Small intestine (tissue), 16 donors: ENCODE results near the gene TBC1D13. TPM values are rescaled to one million over a fixed set of nuclear protein-coding genes. Genes with fewer than 3 reads are reported as not detected.
A peak's percentile ranks its signal among the peaks of the same experiment; 100 is the strongest.

Source experiments
- DNase-seq, 2 donors: peaks; one replicate each; pipeline versions ENCODE4 v3.0.0 to v3.0.0-alpha.2; 2013
- FAIRE-seq: peaks from 2 replicates; lab custom pipeline; 2012; peaks lifted over from hg19 to GRCh38; lab: Jason Lieb, UNC
- H3K27ac ChIP-seq, 3 donors: one replicate each; pipeline ENCODE4 v1.5.1; 2013; ENCODE audit warnings: low read length in 2 of 3, mild to moderate bottlenecking in 2 of 3, control low read depth in 1 of 3, inconsistent platforms in 1 of 3, low read depth in 1 of 3, moderate library complexity in 1 of 3
- H3K27me3 ChIP-seq, 3 donors: one replicate each; pipeline ENCODE4 v1.6.1; 2013; ENCODE audit warnings: low read length in 3 of 3, inconsistent platforms in 1 of 3; ENCODE audit not compliant: control insufficient read depth in 3 of 3, insufficient read depth in 3 of 3
- H3K36me3 ChIP-seq, 3 donors: one replicate each; pipeline ENCODE4 v1.6.1; 2013; ENCODE audit warnings: low read length in 3 of 3, inconsistent platforms in 1 of 3, low read depth in 1 of 3, mild to moderate bottlenecking in 1 of 3, moderate library complexity in 1 of 3; ENCODE audit not compliant: control insufficient read depth in 3 of 3, insufficient read depth in 2 of 3
- H3K4me1 ChIP-seq, 3 donors: one replicate each; pipeline ENCODE4 v1.6.1; 2013; ENCODE audit warnings: low read length in 2 of 3, inconsistent platforms in 1 of 3, low read depth in 1 of 3, mild to moderate bottlenecking in 1 of 3, moderate library complexity in 1 of 3; ENCODE audit not compliant: control insufficient read depth in 3 of 3, insufficient read depth in 2 of 3
- H3K4me3 ChIP-seq, 3 donors: one replicate each; pipeline ENCODE4 v1.5.1; 2013; ENCODE audit warnings: low read length in 3 of 3, control low read depth in 1 of 3, inconsistent platforms in 1 of 3, low read depth in 1 of 3, mild to moderate bottlenecking in 1 of 3, moderate library complexity in 1 of 3
- H3K9me3 ChIP-seq, 2 donors: one replicate each; pipeline ENCODE4 v1.6.1; 2013; ENCODE audit warnings: low read depth in 1 of 2, low read length in 1 of 2; ENCODE audit not compliant: control insufficient read depth in 2 of 2, insufficient read depth in 1 of 2
- WGBS, 3 donors: extraction: QIAGEN DNeasy Blood & Tissue Kit; methylation state at CpG; one replicate each; pipeline ENCODE4 v1.1.7; 2013; 5-methylcytosine and 5-hydroxymethylcytosine counted together
- long read RNA-seq, 10 donors: transcript quantifications; one replicate each; lab custom pipeline, GENCODE V29; 2026
- polyA plus RNA-seq, 4 donors: library from polyadenylated mRNA; stranded (reverse) in 3 of 4; unstranded in 1 of 4; fragments of 200-250 nt in 3 of 4; fragments of 120-200 nt in 1 of 4; gene quantifications; one replicate each; pipeline versions ENCODE4 v1.2.1 to v1.2.3, GENCODE V29; 2013
- donor health status: healthy with polysubstance abuse.
- donor health status: control.
- donor health status: control.
- donor health status: Bipolar disorder and iron deficiency.
- donor health status: healthy.

The TBC1D13 gene, protein sequence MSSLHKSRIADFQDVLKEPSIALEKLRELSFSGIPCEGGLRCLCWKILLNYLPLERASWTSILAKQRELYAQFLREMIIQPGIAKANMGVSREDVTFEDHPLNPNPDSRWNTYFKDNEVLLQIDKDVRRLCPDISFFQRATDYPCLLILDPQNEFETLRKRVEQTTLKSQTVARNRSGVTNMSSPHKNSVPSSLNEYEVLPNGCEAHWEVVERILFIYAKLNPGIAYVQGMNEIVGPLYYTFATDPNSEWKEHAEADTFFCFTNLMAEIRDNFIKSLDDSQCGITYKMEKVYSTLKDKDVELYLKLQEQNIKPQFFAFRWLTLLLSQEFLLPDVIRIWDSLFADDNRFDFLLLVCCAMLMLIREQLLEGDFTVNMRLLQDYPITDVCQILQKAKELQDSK
- polyA plus RNA-seq: 10 to 100 TPM; 16.2 to 38.4 (median 24.0) TPM
- long read RNA-seq, donor 1, transcript TBC1D13-202 (12 exons, 3,906 nt): major isoform, 9 of 16 reads
- long read RNA-seq, donor 1, partial matches to known transcripts: 6 of 16 reads
- long read RNA-seq, donor 1, other reads (novel, unspliced or antisense): 0 of 16 reads
- long read RNA-seq, donor 2, partial matches to known transcripts: 0 of 1 reads
- long read RNA-seq, donor 2, other reads (novel, unspliced or antisense): 0 of 1 reads
- long read RNA-seq, donor 3, partial matches to known transcripts: 0 of 5 reads
- long read RNA-seq, donor 3, other reads (novel, unspliced or antisense): 0 of 5 reads
- long read RNA-seq, donor 4: 0 reads
- long read RNA-seq, donor 5: 0 reads
- long read RNA-seq, donor 6, partial matches to known transcripts: 0 of 2 reads
- long read RNA-seq, donor 6, other reads (novel, unspliced or antisense): 0 of 2 reads
- long read RNA-seq, donor 7: 0 reads
- long read RNA-seq, donor 8: 0 reads
- long read RNA-seq, donor 9, partial matches to known transcripts: 0 of 2 reads
- long read RNA-seq, donor 9, other reads (novel, unspliced or antisense): 0 of 2 reads
- long read RNA-seq, donor 10, transcript TBC1D13-202 (12 exons, 3,906 nt): major isoform, 7 of 7 reads
- long read RNA-seq, donor 10, partial matches to known transcripts: 0 of 7 reads
- long read RNA-seq, donor 10, other reads (novel, unspliced or antisense): 0 of 7 reads

DNA sequence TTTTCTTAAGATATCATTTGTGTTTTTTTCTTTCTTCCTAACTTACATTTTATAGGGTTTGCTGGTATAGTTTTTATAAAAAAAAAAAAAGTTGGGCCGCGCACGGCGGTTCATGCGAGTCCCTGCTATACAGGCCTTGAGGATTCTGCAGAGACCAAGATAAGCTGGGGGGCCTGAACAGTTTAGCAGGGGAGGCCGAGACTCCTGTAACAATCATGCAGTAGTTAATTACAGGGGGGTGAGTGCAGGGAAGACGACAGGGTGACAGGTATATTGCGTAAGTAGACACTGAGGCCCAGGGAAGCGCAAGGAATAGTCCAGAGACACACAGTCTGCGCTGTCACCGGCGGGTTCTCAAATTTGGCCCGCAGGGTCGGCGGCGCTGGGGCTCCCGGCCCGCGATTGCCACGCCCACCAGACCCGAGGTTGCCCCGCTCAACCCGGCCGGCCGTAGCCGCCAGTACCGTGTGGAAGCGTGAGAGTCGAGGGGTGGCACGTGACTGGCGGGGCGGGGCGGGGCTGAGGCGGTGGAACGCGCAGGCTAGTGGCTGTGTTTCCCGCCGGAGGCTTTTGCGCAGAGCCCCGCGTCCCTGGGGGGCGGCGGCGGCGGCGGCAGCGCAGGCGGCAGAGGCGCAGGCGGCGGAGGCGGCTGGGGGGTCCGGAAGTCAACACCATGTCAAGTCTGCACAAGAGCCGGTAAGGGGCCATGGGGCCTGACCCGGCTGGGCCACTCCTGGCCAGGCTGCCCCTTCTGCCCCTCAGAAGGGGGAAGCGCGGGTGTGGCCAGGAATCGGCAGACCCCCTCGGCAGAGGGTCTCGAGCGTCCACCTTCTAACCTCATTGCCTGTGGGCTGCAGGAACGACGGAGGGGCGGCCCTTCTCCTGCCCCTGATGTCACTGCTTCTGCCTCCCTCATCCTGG lies at the start of gene TBC1D13:
Gene TBC1D13, plus strand, starts transcription at position 573 of the 921 bp plus-strand sequence. Its CDS starts 101 bp downstream, at position 674.
- Histone ChIP-seq H3K36me3 (peaks cover 0 to 29% (median 8%) of the 10 kb centered on the region in 3 donors), H3K27me3 (no peaks in the 10 kb centered on the region), H3K9me3 (peaks cover 0 to under 1% of the 10 kb centered on the region in 2 donors), H3K4me3 (peak within 1 kb of the TSS; percentile 77 to 99 (median 91)), H3K27ac (peak within 1 kb of the TSS; percentile 38 to 85 (median 84)), H3K4me1 (peaks cover 0 to 18% (median 0%) of the 10 kb centered on the region in 3 donors)
- DNase-seq (peak; percentile 88 to 94), FAIRE-seq (no peak)
- 7 to 9% (median 8%) methylated on average over 55 to 64 of the region's 64 CpGs for whole genome bisulfite sequencing, 3 donors

DNA sequence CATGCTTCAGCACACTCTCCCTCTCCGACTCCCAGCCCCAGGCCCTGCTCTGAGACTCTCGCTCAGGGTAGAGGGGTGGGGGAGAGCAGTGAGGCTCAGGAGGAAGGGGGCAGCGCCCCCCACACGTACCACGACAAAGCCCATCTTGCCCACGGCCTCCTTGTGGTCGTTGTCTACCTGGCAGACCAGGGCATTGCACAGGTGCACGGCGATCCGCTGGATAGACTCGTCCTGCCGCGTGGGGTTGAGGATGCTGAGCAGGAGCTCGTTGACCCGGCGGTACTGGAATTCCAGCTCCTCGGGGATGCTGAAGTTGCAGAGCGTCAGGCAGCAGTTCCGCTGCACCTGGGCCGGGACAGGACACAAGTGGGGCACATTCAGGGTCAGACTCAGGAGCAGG lies 44.7 kb upstream of the TBC1D13 start:
- Histone ChIP-seq H3K9me3 (no peaks in the 10 kb centered on the region), H3K27me3 (no peaks in the 10 kb centered on the region), H3K36me3 (peaks cover 0 to 52% (median 17%) of the 10 kb centered on the region in 3 donors), H3K4me1 (no peaks in the 10 kb centered on the region), H3K4me3 (no peak overlapping the region), H3K27ac (no peak overlapping the region)
- no peak for DNase-seq
- 82 to 86% (median 86%) methylated on average over 19 to 20 of the region's 20 CpGs for WGBS, 3 donors
- no peak for FAIRE-seq

DNA sequence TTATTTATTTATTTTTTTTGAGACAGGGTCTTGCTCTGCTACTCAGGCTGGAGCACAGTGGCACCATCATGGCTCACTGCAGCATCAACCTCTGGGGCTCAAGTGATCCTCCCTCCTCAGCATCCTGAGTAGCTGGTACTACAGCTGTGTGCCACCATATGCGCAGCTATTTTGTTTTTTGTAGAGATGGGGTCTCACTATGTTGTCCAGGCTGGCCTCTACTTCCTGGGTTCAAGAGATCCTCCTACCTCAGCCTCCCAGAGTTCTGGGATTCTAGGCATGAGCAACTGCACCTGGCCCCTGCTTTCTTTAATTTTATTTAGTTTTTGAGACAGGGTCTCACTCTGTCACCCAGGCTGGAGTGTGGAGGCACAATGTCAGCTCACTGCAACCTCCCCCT lies 43.6 kb upstream of the TBC1D13 start:
- no peak for FAIRE-seq
- no peak overlapping the region for H3K27ac ChIP-seq
- WGBS, 3 donors: 97 to 100% (median 100%) methylated on average over 1 of the region's 1 CpG
- no peak for DNase-seq
- H3K4me1 ChIP-seq: no peaks in the 10 kb centered on the region
- no peaks in the 10 kb centered on the region for H3K27me3 ChIP-seq
- H3K36me3 ChIP-seq: peaks cover 0 to 61% (median 17%) of the 10 kb centered on the region in 3 donors
- H3K9me3 ChIP-seq: no peaks in the 10 kb centered on the region
- no peak overlapping the region for H3K4me3 ChIP-seq

DNA sequence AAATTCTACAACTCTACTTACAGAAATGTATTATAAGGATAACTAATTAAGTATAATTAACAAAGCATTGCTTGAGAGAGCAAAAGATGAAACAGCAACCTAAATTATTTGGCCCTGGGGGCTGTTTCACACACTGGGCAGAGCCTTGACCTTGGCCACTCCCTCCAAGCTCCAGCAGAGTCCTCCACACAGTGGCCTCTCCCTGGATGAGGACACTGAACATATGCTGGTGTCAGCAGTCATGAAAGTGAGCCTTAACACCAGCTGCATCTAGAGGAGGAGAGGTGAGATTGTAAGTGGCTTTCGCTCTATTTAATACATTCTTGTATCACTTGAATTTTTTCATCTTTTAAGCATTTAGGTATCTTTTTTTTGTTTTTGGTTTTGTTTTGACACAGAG lies 39.8 kb upstream of the TBC1D13 start:
- no peak overlapping the region for H3K4me3 ChIP-seq
- H3K4me1 ChIP-seq: no peaks in the 10 kb centered on the region
- H3K27ac ChIP-seq: no peak overlapping the region
- H3K27me3 ChIP-seq: no peaks in the 10 kb centered on the region
- WGBS, 3 donors: 95 to 100% (median 97%) methylated on average over 1 of the region's 1 CpG
- FAIRE-seq (no peak), DNase-seq (no peak)
- H3K36me3 ChIP-seq: peaks cover 4 to 53% (median 20%) of the 10 kb centered on the region in 3 donors
- H3K9me3 ChIP-seq: no peaks in the 10 kb centered on the region

DNA sequence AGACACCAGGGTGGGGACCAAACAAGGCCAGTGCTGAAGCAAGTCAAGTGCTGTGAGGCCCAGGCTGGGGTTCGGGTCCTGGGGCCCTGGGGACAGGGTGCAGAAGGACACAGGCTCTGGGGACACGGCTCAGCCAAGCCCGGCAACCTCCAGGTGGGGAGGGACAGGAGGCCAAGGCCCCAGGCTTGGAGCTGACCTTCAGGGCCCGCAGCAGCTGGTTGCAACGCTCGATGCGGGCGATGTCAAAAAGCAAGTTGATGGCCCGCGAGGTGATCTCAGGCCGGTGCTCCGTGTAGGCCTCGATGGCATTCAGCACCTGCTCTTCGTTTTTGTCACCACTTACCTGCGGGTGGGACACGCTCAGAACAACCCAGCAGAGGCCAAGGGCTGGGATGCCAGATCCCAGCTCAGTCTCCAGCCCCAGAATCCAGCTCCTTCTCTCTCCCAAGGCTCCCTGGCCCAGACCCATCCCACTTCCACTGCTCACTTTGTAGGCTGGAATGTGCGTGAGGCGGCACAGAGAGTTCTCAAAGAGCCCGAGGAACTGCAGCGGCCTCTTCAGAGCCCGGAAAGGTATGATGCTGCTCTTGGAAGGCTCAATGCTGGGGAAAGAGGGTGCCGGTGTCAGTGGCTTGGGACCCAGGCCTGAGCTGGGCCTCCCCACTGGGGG lies 36.0 kb upstream of the TBC1D13 start:
- no peak overlapping the region for H3K4me3 ChIP-seq
- DNase-seq (no peak), FAIRE-seq (no peak)
- no peaks in the 10 kb centered on the region for H3K27me3 ChIP-seq
- no peak overlapping the region for H3K27ac ChIP-seq
- 91 to 93% (median 93%) methylated on average over 19 to 22 of the region's 22 CpGs for WGBS, 3 donors
- peaks cover 4 to 76% (median 32%) of the 10 kb centered on the region in 3 donors for H3K36me3 ChIP-seq
- no peaks in the 10 kb centered on the region for H3K9me3 ChIP-seq
- H3K4me1 ChIP-seq: no peaks in the 10 kb centered on the region

DNA sequence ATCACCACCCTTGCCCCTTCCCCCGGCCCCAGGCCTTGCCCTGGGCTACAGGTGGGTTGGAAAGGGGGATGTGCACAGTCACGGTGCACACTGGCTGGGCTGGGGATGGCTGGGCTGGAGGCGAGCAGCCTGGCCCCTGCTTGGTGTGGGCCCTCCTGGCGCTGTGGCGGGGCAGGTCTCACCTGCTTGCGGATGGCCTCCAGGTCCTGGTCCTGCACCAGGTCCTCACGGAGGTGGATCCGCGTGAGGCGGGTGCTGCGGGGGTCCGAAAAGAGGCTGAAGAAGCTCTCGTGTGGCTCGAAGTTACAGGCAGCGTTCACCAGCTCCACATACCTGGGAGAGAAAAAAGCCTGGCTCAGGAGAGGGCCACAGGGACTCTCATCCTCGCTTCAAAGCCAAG lies 33.4 kb upstream of the TBC1D13 start:
- DNase-seq (no peak), FAIRE-seq (no peak)
- no peaks in the 10 kb centered on the region for H3K27me3 ChIP-seq
- H3K9me3 ChIP-seq: no peaks in the 10 kb centered on the region
- no peak overlapping the region for H3K4me3 ChIP-seq
- 94 to 96% (median 95%) methylated on average over 11 to 16 of the region's 16 CpGs for WGBS, 3 donors
- peaks cover 4 to 62% (median 32%) of the 10 kb centered on the region in 3 donors for H3K36me3 ChIP-seq
- H3K4me1 ChIP-seq: no peaks in the 10 kb centered on the region
- H3K27ac ChIP-seq: no peak overlapping the region

DNA sequence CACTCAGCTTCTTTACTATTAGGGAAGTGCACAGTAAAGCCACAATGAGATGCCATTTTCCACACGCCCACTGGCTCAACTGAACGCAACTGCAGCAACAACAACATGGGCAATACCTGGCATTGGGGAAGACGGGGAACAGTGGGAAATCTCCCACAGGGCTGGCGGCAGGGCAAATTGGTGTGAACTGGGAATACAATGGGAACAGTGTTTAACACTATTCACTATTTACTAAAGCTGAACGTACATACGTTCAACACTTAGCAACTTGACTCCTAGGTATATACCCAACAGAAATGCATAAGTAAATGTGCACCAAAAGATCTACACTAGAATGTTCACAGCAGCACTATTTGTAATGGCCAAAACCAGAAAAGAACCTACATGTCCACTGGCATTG lies 29.5 kb upstream of the TBC1D13 start:
- Histone ChIP-seq H3K27me3 (no peaks in the 10 kb centered on the region), H3K4me1 (no peaks in the 10 kb centered on the region), H3K4me3 (no peak overlapping the region), H3K27ac (no peak overlapping the region), H3K9me3 (no peaks in the 10 kb centered on the region), H3K36me3 (peaks cover 0 to 38% (median 12%) of the 10 kb centered on the region in 3 donors)
- DNase-seq: no peak
- FAIRE-seq: no peak
- 92 to 94% (median 93%) methylated on average over 6 of the region's 6 CpGs for WGBS, 3 donors
